T1000 (cell line): Measurements from ENCODE around the gene NFAT5.
"Not testable (repeated sequence)": the region's sequence is repeated elsewhere in the genome, so short reads cannot be mapped to it uniquely, and the experiment has no call there.

ENCODE experiments used
- DNase-seq: peaks from one replicate; lab custom pipeline; 2025; ENCODE audit warnings: mixed read lengths; lab: John Stamatoyannopoulos, UW

The NFAT5 gene

GRCh38 chr16:69596801-69597200 lies 31.0 kb downstream of the NFAT5 start:
- no peak for DNase-seq

- no peak for DNase-seq
These were observed 32.3 kb downstream of the NFAT5 start for GRCh38 chr16:69598045-69598444.

GRCh38 chr16:69599731-69600130 lies 34.0 kb downstream of the NFAT5 start:
- DNase-seq = no peak

GRCh38 chr16:69600202-69600601 lies 34.4 kb downstream of the NFAT5 start:
- DNase-seq = no peak

GRCh38 chr16:69601250-69601649 lies 35.5 kb downstream of the NFAT5 start:
- no peak for DNase-seq

GRCh38 chr16:69606985-69607384 lies 41.2 kb downstream of the NFAT5 start:
- no peak for DNase-seq

DNA sequence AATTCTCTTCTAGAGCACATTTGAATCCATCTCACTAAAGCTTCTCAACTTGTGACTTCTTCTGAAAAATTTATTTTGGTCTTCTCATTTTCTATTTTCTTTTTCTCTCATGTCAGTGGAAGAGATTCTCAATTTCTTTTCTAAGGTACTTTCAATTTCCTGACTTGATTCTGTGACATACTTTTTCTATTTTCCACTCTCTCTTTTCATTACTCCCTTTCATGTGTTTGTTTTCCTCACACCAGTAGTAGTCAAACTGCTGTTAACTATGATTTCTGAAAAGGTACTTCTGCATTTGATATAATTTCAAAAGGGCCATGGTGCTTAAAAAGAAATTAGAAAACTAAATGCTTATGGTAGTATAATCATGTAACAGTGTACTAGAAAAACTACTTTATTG lies 41.9 kb downstream of the NFAT5 start:
- no peak for DNase-seq

DNA sequence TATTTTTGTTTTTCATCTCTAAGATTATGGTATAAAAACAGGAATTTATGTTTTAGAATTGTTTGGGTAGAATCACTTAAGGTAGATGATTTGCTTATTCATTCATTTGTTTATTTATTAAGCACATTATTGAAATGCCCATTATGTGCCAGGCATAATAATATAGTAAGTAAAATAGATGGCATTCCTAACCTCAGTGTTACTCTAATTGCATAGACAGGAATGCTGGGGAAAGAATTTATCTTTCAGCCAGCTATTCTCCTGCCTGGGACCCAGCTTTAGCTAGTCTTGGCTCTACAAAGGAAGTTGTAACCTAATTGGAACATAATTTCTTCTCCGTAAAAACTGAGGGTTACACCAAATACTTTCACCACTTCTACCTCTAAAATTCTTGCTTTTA lies 44.6 kb downstream of the NFAT5 start:
- no peak for DNase-seq

DNA sequence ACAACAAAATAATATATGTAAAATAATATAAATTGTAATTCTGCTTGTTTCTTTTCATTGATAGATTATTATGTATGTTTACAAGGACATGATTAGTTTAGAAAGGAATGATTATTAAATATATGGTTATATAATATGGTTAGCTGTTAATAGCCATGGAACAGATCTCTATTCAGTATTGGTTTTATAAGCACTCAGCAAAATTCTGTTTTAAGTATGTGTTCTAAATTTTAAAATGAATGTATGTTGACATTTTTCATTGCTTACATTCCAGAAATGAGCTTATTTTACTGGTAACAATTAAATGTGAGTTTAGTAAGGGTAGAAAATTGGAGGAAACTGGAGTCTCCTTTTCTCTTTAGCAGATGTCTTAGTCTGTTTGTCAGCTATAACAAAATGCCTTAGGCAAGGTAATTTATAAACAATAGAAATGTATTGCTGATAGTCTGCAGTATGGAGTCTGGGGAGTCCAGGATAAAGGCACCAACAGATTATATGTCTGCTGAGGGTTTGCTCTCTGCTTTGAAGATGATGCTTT lies 45.4 kb downstream of the NFAT5 start:
- no peak for DNase-seq

DNA sequence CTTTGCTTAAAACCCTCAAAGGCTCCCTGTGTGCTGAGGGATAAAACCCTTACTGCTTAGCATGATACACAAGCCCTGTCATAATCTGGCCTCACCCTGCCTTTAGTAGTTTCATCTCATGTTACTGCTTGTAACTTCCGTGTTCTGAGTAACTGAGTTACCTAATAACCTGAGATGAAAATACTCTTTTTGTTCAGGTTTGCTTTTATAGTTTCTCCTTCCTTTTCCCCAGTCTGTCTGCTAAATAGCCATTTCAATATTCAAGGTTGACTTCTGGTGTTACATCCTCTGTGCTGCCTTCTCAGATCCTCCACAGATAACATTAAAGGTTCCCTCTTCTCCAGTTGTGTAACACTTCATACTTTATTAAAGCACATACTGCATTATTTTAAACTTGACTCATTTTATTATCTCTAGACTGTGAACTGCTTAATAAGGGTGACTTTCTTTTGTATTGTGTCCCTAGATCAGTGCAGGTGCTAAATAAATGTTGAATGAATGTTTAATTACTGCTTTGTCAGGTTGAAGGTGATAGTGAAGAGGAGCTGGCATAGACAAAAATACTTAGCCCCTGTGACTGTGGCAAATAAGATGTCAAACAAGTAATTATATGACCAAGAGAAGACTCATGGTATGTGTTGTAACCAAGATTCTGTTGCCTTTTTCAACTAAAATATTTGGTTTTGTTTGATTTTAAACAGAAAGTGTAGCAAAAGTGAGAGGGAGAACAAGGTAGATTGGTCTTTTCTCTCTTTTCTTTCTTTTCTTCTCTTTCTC lies 47.8 kb downstream of the NFAT5 start:
- DNase-seq = no peak

DNA sequence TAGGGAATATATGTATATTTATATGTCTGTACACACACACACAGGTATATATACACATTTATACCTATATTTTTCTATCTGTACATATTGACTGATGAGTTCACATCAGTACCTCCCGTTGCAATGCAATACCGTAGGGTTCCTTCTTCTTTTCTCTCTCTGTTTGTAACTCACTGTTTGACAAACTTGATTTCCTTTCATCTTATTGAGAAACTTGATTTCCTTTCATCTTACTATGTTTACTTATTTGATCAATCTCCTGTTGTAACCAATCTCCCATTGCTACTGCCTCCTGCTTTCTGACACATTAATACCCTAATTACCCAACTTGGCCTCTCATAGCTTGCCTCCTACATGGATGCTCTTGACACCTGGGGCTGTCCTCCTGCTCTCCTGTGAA lies 49.8 kb downstream of the NFAT5 start:
- DNase-seq = no peak

GRCh38 chr16:69616082-69616481 lies 50.3 kb downstream of the NFAT5 start:
- no peak for DNase-seq

GRCh38 chr16:69618307-69618706 lies 52.5 kb downstream of the NFAT5 start:
- DNase-seq = no peak

- DNase-seq = no peak
These were observed 53.0 kb downstream of the NFAT5 start for GRCh38 chr16:69618721-69619120.

DNA sequence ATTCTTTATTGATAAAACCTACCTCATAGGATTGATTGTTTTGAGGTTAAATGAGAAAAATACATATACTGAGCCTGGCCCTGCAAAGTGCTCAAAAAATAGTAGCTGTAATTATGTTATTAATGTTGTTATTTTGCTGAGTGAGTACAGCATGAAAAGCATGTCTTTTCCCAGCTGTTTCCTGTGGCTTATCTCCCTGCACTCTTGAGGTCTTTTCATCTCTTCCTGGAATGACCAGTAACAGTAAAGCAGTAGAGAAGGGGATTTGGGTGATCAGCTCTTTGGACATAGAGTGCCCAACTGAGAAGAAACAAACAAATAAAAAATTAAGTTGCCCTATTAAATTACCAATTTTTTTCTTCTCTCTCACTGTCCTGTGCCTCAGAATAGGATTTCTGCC lies 53.7 kb downstream of the NFAT5 start:
- no peak for DNase-seq

DNA sequence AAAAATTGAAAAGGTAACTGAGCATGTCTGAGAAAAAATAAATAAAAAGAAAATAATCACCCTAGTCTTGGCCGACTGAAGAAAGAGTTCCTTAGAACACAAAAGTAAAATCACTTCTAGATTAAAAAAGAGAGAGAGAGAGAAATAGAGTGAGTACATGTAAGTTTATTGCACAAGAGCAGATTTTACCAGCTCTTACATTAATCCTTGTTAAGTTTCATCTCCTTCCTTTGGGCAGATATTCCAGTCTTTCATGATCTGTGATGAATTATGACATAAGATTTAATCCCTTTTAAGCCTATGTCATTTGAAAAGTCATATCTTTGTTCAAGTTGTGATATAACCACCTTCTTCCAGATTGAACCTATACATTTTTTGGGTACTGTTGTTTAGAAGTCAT lies 54.8 kb downstream of the NFAT5 start:
- no peak for DNase-seq

DNA sequence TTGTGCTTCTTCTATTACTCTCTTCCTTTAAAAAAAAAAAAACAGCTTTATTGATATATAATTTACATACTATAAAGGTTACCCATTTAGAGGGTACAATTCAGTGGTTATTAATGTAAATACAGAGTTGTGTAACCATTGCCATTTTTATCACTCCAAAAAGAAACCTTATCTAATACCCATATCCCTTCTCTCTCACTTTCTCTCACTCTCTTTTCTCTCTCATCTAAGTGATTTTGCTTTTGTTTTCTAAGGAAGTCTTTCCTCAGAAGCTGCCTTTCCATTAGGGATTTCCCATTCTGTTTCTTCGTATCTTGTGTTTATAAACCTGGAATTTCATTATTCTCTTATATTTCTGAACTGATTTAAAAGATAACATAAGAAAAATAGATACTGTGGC lies 55.5 kb downstream of the NFAT5 start:
- no peak for DNase-seq

- no peak for DNase-seq
These were observed 60.5 kb downstream of the NFAT5 start for GRCh38 chr16:69626256-69626655.

DNA sequence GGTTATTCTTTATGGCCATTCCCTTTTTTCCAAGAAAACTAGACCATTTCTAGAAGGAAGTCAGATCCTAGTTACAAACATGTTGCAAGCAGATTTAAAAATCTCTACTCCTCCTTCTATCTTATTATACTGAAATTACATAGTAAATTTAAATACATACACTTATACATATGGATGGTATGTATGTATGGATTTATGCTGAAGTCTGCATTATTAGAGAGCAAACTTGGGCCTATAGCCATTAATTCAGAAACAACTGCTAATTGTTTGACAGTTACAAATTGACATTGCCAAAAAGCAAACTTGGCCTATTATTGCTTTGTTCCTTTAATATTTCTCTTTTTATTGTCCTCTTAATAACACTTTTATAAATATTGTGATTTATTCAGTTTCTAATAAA lies 67.1 kb downstream of the NFAT5 start:
- no peak for DNase-seq

GRCh38 chr16:69633375-69633774 lies 67.6 kb downstream of the NFAT5 start:
- DNase-seq = no peak

DNA sequence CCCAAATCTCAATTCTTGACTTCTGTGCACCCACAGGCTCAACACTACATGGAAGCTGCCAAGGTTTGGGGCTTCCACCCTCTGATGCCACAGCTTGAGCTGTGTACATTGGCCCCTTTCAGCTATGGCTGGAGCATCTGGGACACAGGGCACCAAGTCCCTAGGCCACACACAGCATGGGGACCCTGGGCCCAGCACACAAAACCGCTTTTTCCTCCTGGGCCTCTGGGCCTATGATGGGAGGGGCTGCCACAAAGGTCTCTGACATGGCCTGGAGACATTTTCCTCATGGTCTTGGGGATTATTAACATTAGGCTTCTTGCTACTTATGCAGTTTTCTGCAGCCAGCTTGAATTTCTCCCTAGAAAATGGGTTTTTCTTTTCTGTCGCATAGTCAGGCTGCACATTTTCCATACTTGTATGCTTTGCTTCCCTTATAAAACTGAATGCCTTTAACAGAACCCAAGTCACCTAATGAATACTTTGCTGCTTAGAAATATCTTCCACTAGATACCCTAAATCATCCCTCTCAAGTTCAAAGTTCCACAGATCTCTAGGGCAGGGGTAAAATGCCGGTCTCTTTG lies 70.9 kb downstream of the NFAT5 start:
- DNase-seq = not testable (repeated sequence)

DNA sequence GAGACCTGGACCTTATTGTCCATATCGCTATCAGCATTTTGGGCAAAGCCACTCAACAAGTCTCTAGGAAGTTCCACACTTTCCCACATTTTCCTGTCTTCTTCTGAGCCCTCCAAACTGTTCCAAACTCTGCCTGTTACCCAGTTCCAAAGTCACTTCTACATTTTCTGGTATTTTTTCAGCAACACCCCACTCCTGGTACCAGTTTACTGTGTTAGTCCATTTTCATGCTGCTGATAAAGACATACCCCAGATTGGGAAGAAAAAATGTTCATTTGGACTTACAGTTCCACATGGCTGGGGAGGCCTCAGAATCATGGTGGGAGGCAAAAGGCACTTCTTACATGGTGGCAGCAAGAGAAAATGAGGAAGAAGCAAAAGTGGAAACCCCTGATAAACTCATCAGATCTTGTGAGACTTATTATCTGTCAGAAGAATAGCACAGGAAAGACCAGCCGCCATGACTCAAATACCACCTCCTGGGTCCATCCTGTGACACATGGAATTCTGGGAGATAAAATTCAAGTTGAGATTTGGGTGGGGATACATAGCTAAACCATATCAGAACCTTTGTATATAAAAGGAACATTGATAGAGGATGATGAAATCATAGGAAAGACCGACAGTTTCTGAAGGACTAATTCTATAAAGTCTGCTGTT lies 71.6 kb downstream of the NFAT5 start:
- not testable (repeated sequence) for DNase-seq

- not testable (repeated sequence) for DNase-seq
These were observed 78.2 kb downstream of the NFAT5 start for GRCh38 chr16:69643997-69644396.
